GM12865 (cell line): Measurements from ENCODE around the gene ITM2B.

Experiments used
- DNase-seq: peaks from one replicate; pipeline ENCODE4 v3.0.0; 2010; ENCODE audit warnings: low read depth
- H3K4me3 ChIP-seq: 2 replicates; pipeline ENCODE4 v1.5.1; 2011; ENCODE audit warnings: mild to moderate bottlenecking, low read depth, low read length, control low read depth
- TF ChIP-seq, protein P1 (sequence below): IDR thresholded peaks from 2 replicates; pipeline ENCODE4 v1.5.1; 2011; ENCODE audit warnings: low read length, control low read depth, low read depth, inconsistent platforms; ENCODE audit not compliant: insufficient read depth; ENCODE audit errors: missing control alignments

ITM2B gene

DNA sequence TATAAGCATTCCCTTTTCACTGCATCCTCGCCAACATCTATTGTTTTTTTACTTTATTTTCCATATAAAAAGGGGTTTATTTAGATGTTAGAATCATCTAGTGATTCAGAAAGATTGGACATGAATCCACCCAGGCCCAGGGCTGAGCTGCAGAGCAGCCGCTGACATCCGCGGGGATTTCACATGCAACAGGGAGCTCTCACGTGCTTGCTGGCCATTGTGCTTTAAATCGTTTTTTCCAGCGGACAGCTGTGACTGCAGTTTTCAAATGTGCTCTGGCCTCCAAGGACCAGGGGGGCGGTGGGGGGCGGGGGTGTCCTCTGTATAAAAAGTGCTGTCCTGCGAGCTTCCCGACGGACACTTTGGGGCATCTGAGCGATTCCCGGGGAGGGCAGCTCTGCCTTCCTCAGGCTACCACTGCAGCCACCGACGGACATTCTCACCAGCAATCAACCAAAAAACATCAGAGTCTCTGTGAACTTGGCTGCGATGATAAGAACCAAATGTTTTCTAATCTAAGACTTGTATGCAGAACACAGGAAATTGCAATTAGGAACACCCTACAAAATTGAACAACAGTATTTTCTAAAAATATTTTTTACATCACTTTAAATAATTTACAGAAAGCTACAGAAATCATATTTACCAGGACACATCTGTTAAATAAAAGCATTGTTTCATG is 83.1 kb downstream of the ITM2B start:
- no peak for DNase-seq
- H3K4me3 ChIP-seq = no peak overlapping the region
- TF ChIP-seq, protein P1, sequence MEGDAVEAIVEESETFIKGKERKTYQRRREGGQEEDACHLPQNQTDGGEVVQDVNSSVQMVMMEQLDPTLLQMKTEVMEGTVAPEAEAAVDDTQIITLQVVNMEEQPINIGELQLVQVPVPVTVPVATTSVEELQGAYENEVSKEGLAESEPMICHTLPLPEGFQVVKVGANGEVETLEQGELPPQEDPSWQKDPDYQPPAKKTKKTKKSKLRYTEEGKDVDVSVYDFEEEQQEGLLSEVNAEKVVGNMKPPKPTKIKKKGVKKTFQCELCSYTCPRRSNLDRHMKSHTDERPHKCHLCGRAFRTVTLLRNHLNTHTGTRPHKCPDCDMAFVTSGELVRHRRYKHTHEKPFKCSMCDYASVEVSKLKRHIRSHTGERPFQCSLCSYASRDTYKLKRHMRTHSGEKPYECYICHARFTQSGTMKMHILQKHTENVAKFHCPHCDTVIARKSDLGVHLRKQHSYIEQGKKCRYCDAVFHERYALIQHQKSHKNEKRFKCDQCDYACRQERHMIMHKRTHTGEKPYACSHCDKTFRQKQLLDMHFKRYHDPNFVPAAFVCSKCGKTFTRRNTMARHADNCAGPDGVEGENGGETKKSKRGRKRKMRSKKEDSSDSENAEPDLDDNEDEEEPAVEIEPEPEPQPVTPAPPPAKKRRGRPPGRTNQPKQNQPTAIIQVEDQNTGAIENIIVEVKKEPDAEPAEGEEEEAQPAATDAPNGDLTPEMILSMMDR = no peak

DNA sequence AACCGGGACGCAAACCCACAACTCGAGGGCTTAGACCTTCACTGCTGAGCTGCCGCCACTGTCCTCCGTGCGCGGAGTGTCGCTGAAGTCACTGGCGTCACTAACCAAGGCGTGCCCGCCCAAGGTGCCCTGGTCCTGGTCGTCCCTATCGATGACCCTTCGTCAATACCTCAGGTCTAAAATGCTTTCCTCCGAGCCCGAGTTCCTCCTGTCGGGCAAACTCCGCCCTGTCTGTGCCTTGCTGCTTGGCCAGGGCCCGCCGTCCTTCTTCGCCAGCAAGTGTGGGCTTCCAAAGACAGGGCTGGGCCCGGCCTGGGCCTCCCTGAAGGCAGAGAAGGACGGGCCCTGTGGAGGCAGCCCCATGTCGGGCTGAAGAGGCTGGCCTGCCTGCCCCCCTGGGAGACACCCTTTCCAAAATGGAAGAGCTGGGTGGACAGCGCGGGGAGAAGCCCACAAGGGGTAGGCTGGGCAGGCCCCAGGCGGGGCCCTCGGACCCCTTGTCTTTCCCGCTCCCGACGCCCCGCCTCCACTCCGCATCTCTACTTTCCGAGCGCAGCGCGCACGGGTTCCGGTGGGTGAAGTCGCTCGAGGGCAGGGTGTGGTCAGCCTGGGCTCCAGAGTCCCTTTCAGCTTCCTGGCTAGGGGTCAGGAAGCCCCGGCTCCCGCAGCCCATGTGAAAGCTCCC is 84.0 kb downstream of the ITM2B start:
- DNase-seq = no peak
- no peak overlapping the region for H3K4me3 ChIP-seq
- TF ChIP-seq, protein P1 = no peak

DNA sequence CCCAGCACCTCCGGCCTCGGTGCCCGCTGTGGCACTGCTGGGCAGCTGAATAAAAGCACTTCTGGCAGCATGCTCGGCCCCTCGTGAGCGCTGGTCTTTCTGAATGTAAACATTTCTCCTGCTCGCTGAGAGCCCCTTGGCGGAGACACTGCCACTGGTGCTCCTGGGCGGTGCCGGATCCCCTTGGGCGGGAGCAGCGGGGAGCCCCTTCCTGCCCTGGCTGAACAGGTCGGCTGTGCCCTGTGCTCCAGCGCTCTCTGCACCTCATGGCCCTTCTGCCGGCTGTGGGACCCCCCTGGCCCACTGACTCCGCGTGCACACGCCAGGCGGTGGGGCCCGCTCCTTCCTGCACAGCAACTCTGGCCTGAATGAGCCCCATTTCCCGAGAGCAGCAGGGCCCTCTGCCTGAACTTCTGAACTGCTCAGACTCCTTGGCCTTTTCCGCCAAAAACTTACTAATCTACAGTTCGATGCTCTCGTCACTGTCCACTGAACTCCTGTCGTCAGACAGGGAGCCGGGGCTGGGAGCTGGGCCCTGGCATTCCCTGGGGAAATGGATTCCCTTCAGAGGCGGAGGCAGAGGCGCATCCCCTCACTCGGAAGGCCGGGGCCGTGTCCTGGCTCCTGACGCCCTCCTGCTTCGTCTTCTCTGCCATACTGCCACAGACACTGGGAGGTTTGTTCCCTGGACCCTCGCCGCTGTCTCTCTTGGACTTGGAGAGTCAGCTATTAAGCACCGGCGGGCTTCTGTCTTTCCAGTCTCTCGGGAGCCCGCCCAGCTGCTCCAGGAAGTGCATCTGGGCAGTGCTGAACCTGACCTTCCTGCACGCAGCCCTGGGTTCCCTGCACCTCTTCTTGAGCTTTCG is 84.7 kb downstream of the ITM2B start:
- no peak overlapping the region for H3K4me3 ChIP-seq
- DNase-seq = no peak
- TF ChIP-seq, protein P1 = no peak

DNA sequence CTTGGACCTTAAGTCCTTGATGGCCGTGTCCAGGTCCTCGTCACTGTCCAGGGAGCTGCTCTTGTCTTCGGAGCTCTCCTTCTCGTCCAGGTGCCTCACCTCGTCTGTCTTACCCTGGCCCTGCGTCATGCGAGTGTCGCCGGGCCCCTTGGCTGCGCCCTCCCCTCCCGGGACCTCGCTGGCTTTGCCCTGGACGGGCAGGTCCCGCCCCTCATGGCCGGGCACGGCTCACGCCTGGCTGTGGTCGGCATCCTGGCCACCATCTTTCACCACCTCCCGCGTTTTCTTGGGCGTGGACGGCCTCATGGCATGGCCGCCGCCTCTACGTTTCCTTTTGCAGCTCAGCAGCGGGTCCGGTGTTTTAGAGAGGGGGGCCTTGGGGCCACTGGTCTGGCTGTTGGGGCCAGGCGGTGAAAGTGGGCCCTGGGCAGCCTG is 85.4 kb downstream of the ITM2B start:
- no peak overlapping the region for H3K4me3 ChIP-seq
- no peak for DNase-seq
- TF ChIP-seq, protein P1 = no peak

DNA sequence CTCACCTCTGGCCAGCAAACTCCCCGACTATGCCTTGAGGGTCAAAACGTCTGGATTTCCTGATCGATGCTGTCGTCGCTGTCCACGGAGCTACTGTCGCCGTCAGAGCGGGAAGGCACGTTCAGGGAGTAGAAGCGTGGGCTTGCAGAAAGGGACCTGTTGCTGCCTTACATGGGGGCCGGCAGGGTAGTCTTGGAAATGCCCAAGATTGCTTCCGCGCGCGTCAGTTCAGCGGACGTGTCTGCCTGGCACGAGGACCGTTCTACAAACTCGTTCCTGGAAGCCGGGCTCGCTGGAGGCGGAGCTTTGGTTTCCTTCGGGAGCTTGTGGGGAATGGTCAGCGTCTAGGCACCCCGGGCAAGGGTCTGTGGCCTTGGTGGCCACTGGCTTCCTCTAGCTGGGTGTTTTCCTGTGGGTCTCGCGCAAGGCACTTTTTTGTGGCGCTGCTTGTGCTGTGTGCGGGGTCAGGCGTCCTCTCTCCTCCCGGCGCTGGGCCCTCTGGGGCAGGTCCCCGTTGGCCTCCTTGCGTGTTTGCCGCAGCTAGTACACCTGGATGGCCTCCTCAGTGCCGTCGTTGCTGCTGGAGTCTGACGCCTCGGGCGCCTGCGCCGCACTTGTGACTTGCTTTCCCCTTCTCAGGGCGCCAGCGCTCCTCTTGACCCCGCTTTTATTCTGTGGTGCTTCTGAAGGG is 86.0 kb downstream of the ITM2B start:
- H3K4me3 ChIP-seq = no peak overlapping the region
- no peak for DNase-seq
- TF ChIP-seq, protein P1 = no peak
